ENCODE data around the gene HSPB6. TPM values are rescaled to one million over a fixed set of nuclear protein-coding genes. Genes with fewer than 3 reads are reported as not detected.

HSPB6 gene
- total RNA-seq, 2 experiments from 2014 or later, result 0.48 TPM; not detected in 1

Other genes starting within 250 kb of the HSPB6 start
- gene DMKN, start 243.4 kb downstream of the HSPB6 start, total RNA-seq, result not detected
- not detected for gene SBSN, start 228.7 kb downstream of the HSPB6 start, total RNA-seq
- not detected for gene GAPDHS, start 223.6 kb downstream of the HSPB6 start, total RNA-seq
- gene TMEM147, start 211.4 kb downstream of the HSPB6 start, total RNA-seq, result 10 to 100 TPM; 39.6 to 47.4 TPM
- gene ATP4A, start 193.4 kb downstream of the HSPB6 start, total RNA-seq, result not detected
- not detected for gene PMIS2, start 170.9 kb downstream of the HSPB6 start, total RNA-seq
- gene HAUS5, start 144.3 kb downstream of the HSPB6 start, total RNA-seq, result 10 to 100 TPM; 45.3 to 46.5 TPM
- 100 to 1,000 TPM in 1 of 2 experiments, 10 to 100 TPM in 1; 99.5 to 102 TPM for gene RBM42, start 128.0 kb downstream of the HSPB6 start, total RNA-seq
- gene ETV2, start 115.3 kb downstream of the HSPB6 start, total RNA-seq, result under 1 TPM; 0.65 to 0.96 TPM
- 100 to 1,000 TPM; 440 to 442 TPM for gene COX6B1, start 108.7 kb downstream of the HSPB6 start, total RNA-seq
- under 1 TPM; 0.65 to 0.86 TPM for gene UPK1A, start 90.5 kb downstream of the HSPB6 start, total RNA-seq
- 10 to 100 TPM; 94.8 to 96.2 TPM for gene ZBTB32, start 52.5 kb downstream of the HSPB6 start, total RNA-seq
- 10 to 100 TPM; 57.3 to 57.5 TPM for gene KMT2B, start 39.0 kb downstream of the HSPB6 start, total RNA-seq
- 10 to 100 TPM; 78.9 to 90.5 TPM for gene IGFLR1, start 14.6 kb downstream of the HSPB6 start, total RNA-seq
- gene U2AF1L4, start 11.6 kb downstream of the HSPB6 start, total RNA-seq, result 10 to 100 TPM; 35.5 to 36.2 TPM
- gene PSENEN, start 11.4 kb downstream of the HSPB6 start, total RNA-seq, result 10 to 100 TPM; 48.1 to 51.3 TPM
- 10 to 100 TPM; 13.1 to 16.2 TPM for gene LIN37, start 8.5 kb downstream of the HSPB6 start, total RNA-seq
- gene PROSER3, start 1.1 kb upstream of the HSPB6 start, total RNA-seq, result 10 to 100 TPM; 47.1 to 52.4 TPM
- 10 to 100 TPM; 60.9 to 67.0 TPM for gene ARHGAP33, start 18.5 kb upstream of the HSPB6 start, total RNA-seq
- not detected for gene PRODH2, start 55.8 kb upstream of the HSPB6 start, total RNA-seq
- gene NPHS1, start 95.5 kb upstream of the HSPB6 start, total RNA-seq, result not detected
- gene KIRREL2, start 99.9 kb upstream of the HSPB6 start, total RNA-seq, result under 1 TPM; 0.55 to 0.58 TPM
- gene APLP1, start 111.5 kb upstream of the HSPB6 start, total RNA-seq, result 1 to 10 TPM in 1 of 2 experiments, under 1 TPM in 1; 0.76 to 1.1 TPM
- gene NFKBID, start 143.5 kb upstream of the HSPB6 start, total RNA-seq, result 10 to 100 TPM; 36.3 to 40.3 TPM
- gene HCST, start 145.5 kb upstream of the HSPB6 start, total RNA-seq, result 100 to 1,000 TPM; 204 to 218 TPM
- 1 to 10 TPM in 1 of 2 experiments, under 1 TPM in 1; 0.58 to 1.1 TPM for gene TYROBP, start 151.3 kb upstream of the HSPB6 start, total RNA-seq
- 10 to 100 TPM; 13.5 to 17.0 TPM for gene LRFN3, start 179.3 kb upstream of the HSPB6 start, total RNA-seq
- 10 to 100 TPM; 17.3 to 18.3 TPM for gene SDHAF1, start 238.2 kb upstream of the HSPB6 start, total RNA-seq

Measured in activated CD4-positive, alpha-beta memory T cell treated with anti-CD3 and anti-CD28 coated beads, Interleukin-2, amount 10 ng/mL, durations not matched to agents 7 days and 5 days (primary cell).